ENCODE data around the gene OR5D16. TPM values are rescaled to one million over a fixed set of nuclear protein-coding genes. Genes with fewer than 3 reads are reported as not detected.
"Not testable (repeated sequence)": the region's sequence is repeated elsewhere in the genome, so short reads cannot be mapped to it uniquely, and the experiment has no call there.

OR5D16 gene
- total RNA-seq, result not detected
- total RNA-seq, result 0 reads per million in 2 donors

GRCh38 chr11:55838452-55838851 lies at the start of gene OR5D16:
OR5D16 (plus strand) TSS chr11:55838752; CDS start chr11:55838752, 0 bp downstream.
- H3K27me3 Mint-ChIP-seq, result no peaks in the 10 kb centered on the region
- H3K4me1 Mint-ChIP-seq, result no peaks in the 10 kb centered on the region
- ATAC-seq (no peak), DNase-seq (no peak)
- no peaks in the 10 kb centered on the region for H3K36me3 Mint-ChIP-seq (ENCODE audit: low read depth)
- H3K9me3 ChIP-seq (ENCODE audit: control insufficient read depth, low read length, poor library complexity, severe bottlenecking), result no peaks in the 10 kb centered on the region
- H3K27ac Mint-ChIP-seq, result no peak within 1 kb of the TSS
- H3K4me3 Mint-ChIP-seq, result no peak within 1 kb of the TSS

- Mint-ChIP-seq H3K36me3 (ENCODE audit: low read depth) (no peaks in the 10 kb centered on the region), H3K4me1 (no peaks in the 10 kb centered on the region), H3K4me3 (no peak overlapping the region), H3K27me3 (no peaks in the 10 kb centered on the region), H3K27ac (no peak overlapping the region)
- ATAC-seq, result no peak
- H3K9me3 ChIP-seq (ENCODE audit: control insufficient read depth, low read length, poor library complexity, severe bottlenecking), result no peaks in the 10 kb centered on the region
- DNase-seq, result no peak
Measured at GRCh38 chr11:55791606-55792005, 46.9 kb upstream of the OR5D16 start.

- no peaks in the 10 kb centered on the region for H3K36me3 Mint-ChIP-seq (ENCODE audit: low read depth)
- no peaks in the 10 kb centered on the region for H3K4me1 Mint-ChIP-seq
- H3K9me3 ChIP-seq (ENCODE audit: control insufficient read depth, low read length, poor library complexity, severe bottlenecking), result no peaks in the 10 kb centered on the region
- no peak overlapping the region for H3K4me3 Mint-ChIP-seq
- DNase-seq (no peak), ATAC-seq (no peak)
- no peaks in the 10 kb centered on the region for H3K27me3 Mint-ChIP-seq
- H3K27ac Mint-ChIP-seq, result no peak overlapping the region
Measured at GRCh38 chr11:55793321-55793720, 45.2 kb upstream of the OR5D16 start.

GRCh38 chr11:55795256-55795655 lies 43.3 kb upstream of the OR5D16 start, which contains the start of gene OR5D14:
OR5D14 (plus strand) TSS chr11:55795556; CDS start chr11:55795556, 0 bp downstream.
- DNase-seq, result no peak
- Mint-ChIP-seq H3K27ac (no peak within 1 kb of the TSS), H3K4me3 (no peak within 1 kb of the TSS), H3K36me3 (ENCODE audit: low read depth) (no peaks in the 10 kb centered on the region), H3K4me1 (no peaks in the 10 kb centered on the region), H3K27me3 (no peaks in the 10 kb centered on the region)
- no peaks in the 10 kb centered on the region for H3K9me3 ChIP-seq (ENCODE audit: control insufficient read depth, low read length, poor library complexity, severe bottlenecking)
- no peak for ATAC-seq

GRCh38 chr11:55806248-55806647 lies 32.3 kb upstream of the OR5D16 start:
- DNase-seq, result no peak
- ATAC-seq, result no peak

GRCh38 chr11:55811067-55811466 lies 27.5 kb upstream of the OR5D16 start, which contains the start of gene OR5L1:
OR5L1 (plus strand) TSS chr11:55811367; CDS start chr11:55811467, 100 bp downstream.
- Mint-ChIP-seq H3K27ac (no peak within 1 kb of the TSS), H3K4me3 (no peak within 1 kb of the TSS), H3K36me3 (ENCODE audit: low read depth) (no peaks in the 10 kb centered on the region), H3K27me3 (no peaks in the 10 kb centered on the region), H3K4me1 (no peaks in the 10 kb centered on the region)
- DNase-seq (no peak), ATAC-seq (no peak)
- no peaks in the 10 kb centered on the region for H3K9me3 ChIP-seq (ENCODE audit: control insufficient read depth, low read length, poor library complexity, severe bottlenecking)

More at GRCh38 chr11:55806248-55806647, 32.3 kb upstream of the OR5D16 start:
- no peaks in the 10 kb centered on the region for H3K9me3 ChIP-seq (ENCODE audit: control insufficient read depth, low read length, poor library complexity, severe bottlenecking)
- Mint-ChIP-seq H3K4me1 (no peaks in the 10 kb centered on the region), H3K27ac (no peak overlapping the region), H3K4me3 (no peak overlapping the region), H3K27me3 (no peaks in the 10 kb centered on the region), H3K36me3 (ENCODE audit: low read depth) (no peaks in the 10 kb centered on the region)

- DNase-seq, result no peak
- ATAC-seq, result no peak
- Mint-ChIP-seq H3K4me1 (no peaks in the 10 kb centered on the region), H3K27ac (no peak within 1 kb of the TSS), H3K4me3 (no peak within 1 kb of the TSS), H3K27me3 (no peaks in the 10 kb centered on the region), H3K36me3 (ENCODE audit: low read depth) (no peaks in the 10 kb centered on the region)
- no peaks in the 10 kb centered on the region for H3K9me3 ChIP-seq (ENCODE audit: control insufficient read depth, low read length, poor library complexity, severe bottlenecking)
Measured at GRCh38 chr11:55819330-55819729, 19.2 kb upstream of the OR5D16 start, which contains the start of gene OR5D18. OR5D18 (plus strand) TSS chr11:55819630; CDS start chr11:55819630, 0 bp downstream.

GRCh38 chr11:55826919-55827318 lies 11.6 kb upstream of the OR5D16 start, which contains the start of gene OR5L2:
OR5L2 (plus strand) TSS chr11:55827219; CDS start chr11:55827219, 0 bp downstream.
- no peak within 1 kb of the TSS for H3K27ac Mint-ChIP-seq
- ATAC-seq (no peak), DNase-seq (no peak)
- H3K36me3 Mint-ChIP-seq (ENCODE audit: low read depth), result no peaks in the 10 kb centered on the region
- no peak within 1 kb of the TSS for H3K4me3 Mint-ChIP-seq
- H3K4me1 Mint-ChIP-seq, result no peaks in the 10 kb centered on the region
- peaks cover 3% of the 10 kb centered on the region for H3K9me3 ChIP-seq (ENCODE audit: control insufficient read depth, low read length, poor library complexity, severe bottlenecking)
- no peaks in the 10 kb centered on the region for H3K27me3 Mint-ChIP-seq

- Mint-ChIP-seq H3K4me3 (no peak overlapping the region), H3K4me1 (no peaks in the 10 kb centered on the region), H3K36me3 (ENCODE audit: low read depth) (no peaks in the 10 kb centered on the region), H3K27me3 (no peaks in the 10 kb centered on the region), H3K27ac (no peak overlapping the region)
- DNase-seq, result no peak
- H3K9me3 ChIP-seq (ENCODE audit: control insufficient read depth, low read length, poor library complexity, severe bottlenecking), result no peaks in the 10 kb centered on the region
- no peak for ATAC-seq
Measured at GRCh38 chr11:55847453-55847852, 8.9 kb downstream of the OR5D16 start.

- Mint-ChIP-seq H3K27me3 (no peaks in the 10 kb centered on the region), H3K4me3 (no peak overlapping the region), H3K4me1 (no peaks in the 10 kb centered on the region), H3K36me3 (ENCODE audit: low read depth) (no peaks in the 10 kb centered on the region), H3K27ac (no peak overlapping the region)
- no peak for ATAC-seq
- no peak for DNase-seq
- H3K9me3 ChIP-seq (ENCODE audit: control insufficient read depth, low read length, poor library complexity, severe bottlenecking), result no peaks in the 10 kb centered on the region
Measured at GRCh38 chr11:55849037-55849436, 10.5 kb downstream of the OR5D16 start.

- Mint-ChIP-seq H3K36me3 (ENCODE audit: low read depth) (no peaks in the 10 kb centered on the region), H3K4me3 (no peak overlapping the region), H3K27ac (no peak overlapping the region), H3K27me3 (no peaks in the 10 kb centered on the region), H3K4me1 (no peaks in the 10 kb centered on the region)
- ATAC-seq, result no peak
- H3K9me3 ChIP-seq (ENCODE audit: control insufficient read depth, low read length, poor library complexity, severe bottlenecking), result no peaks in the 10 kb centered on the region
- no peak for DNase-seq
Measured at GRCh38 chr11:55852141-55852540, 13.6 kb downstream of the OR5D16 start.

GRCh38 chr11:55854704-55855103 lies 16.2 kb downstream of the OR5D16 start:
- Mint-ChIP-seq H3K36me3 (ENCODE audit: low read depth) (no peaks in the 10 kb centered on the region), H3K27ac (no peak overlapping the region), H3K4me1 (no peaks in the 10 kb centered on the region), H3K27me3 (no peaks in the 10 kb centered on the region), H3K4me3 (no peak overlapping the region)
- H3K9me3 ChIP-seq (ENCODE audit: control insufficient read depth, low read length, poor library complexity, severe bottlenecking), result no peaks in the 10 kb centered on the region
- no peak for DNase-seq
- no peak for ATAC-seq

GRCh38 chr11:55867354-55867753 lies 28.8 kb downstream of the OR5D16 start:
- H3K27ac Mint-ChIP-seq; H3K9me3 ChIP-seq (ENCODE audit: control insufficient read depth, low read length, poor library complexity, severe bottlenecking); H3K36me3 Mint-ChIP-seq (ENCODE audit: low read depth); H3K4me1 Mint-ChIP-seq; ATAC-seq; H3K4me3 Mint-ChIP-seq; DNase-seq; H3K27me3 Mint-ChIP-seq: not testable (repeated sequence)

GRCh38 chr11:55872731-55873130 lies 34.2 kb downstream of the OR5D16 start:
- DNase-seq; ATAC-seq; H3K4me1 Mint-ChIP-seq; H3K9me3 ChIP-seq (ENCODE audit: control insufficient read depth, low read length, poor library complexity, severe bottlenecking); H3K27me3 Mint-ChIP-seq; H3K36me3 Mint-ChIP-seq (ENCODE audit: low read depth); H3K27ac Mint-ChIP-seq; H3K4me3 Mint-ChIP-seq: not testable (repeated sequence)
